HepG2 (cell line): ENCODE data around the gene NCKAP1. TPM values are rescaled to one million over a fixed set of nuclear protein-coding genes. Genes with fewer than 3 reads are reported as not detected.

ENCODE experiments used
- DPF2 ChIP-seq: sonication (generic); formaldehyde crosslinking; IDR thresholded peaks from 2 replicates; pipeline ENCODE4 v1.4.0; 2020; ENCODE audit warnings: mild to moderate bottlenecking, low read depth, missing genetic modification reagents, borderline replicate concordance
- FOXC1 ChIP-seq: sonication (generic); formaldehyde crosslinking; IDR thresholded peaks from 2 replicates; pipeline ENCODE4 v1.8.0; 2022; ENCODE audit warnings: mild to moderate bottlenecking, missing genetic modification reagents, borderline replicate concordance
- HDAC1 ChIP-seq: sonication (generic); formaldehyde crosslinking; IDR thresholded peaks from 2 replicates; pipeline ENCODE4 v1.5.1; 2020; ENCODE audit warnings: mild to moderate bottlenecking, missing genetic modification reagents
- KAT7 ChIP-seq: IDR thresholded peaks from 2 replicates; pipeline ENCODE4 v1.6.1; 2018; ENCODE audit warnings: borderline replicate concordance, missing compliant biosample characterization
- KMT2A ChIP-seq: sonication (generic); formaldehyde crosslinking; IDR thresholded peaks from 2 replicates; pipeline ENCODE4 v1.4.0; 2020; ENCODE audit warnings: missing genetic modification reagents
- NFE2L2 ChIP-seq: fragments of 150-350 bp; IDR thresholded peaks from 2 replicates; pipeline ENCODE4 v1.6.1; 2014; ENCODE audit warnings: low read length
- SETDB1 ChIP-seq: sonication (generic); formaldehyde crosslinking; IDR thresholded peaks from 2 replicates; pipeline ENCODE4 v1.5.1; 2020; ENCODE audit warnings: missing genetic modification reagents, mild to moderate bottlenecking, borderline replicate concordance
- TAF1 ChIP-seq: sonication (generic); formaldehyde crosslinking; IDR thresholded peaks from 2 replicates; pipeline ENCODE4 v1.4.0; 2020; ENCODE audit warnings: missing genetic modification reagents
- ZKSCAN1 ChIP-seq: fragments of 150-350 bp; IDR thresholded peaks from 2 replicates; pipeline ENCODE4 v1.6.1; 2014; ENCODE audit warnings: low read length
- ZNF138 ChIP-seq: sonication (generic); formaldehyde crosslinking; IDR thresholded peaks from 2 replicates; pipeline ENCODE4 v1.5.0; 2020; ENCODE audit warnings: mild to moderate bottlenecking, low read depth, missing genetic modification reagents
- ZNF24 ChIP-seq: fragments of 450-650 bp; IDR thresholded peaks from 2 replicates; pipeline ENCODE4 v1.6.1; 2017; ENCODE audit warnings: antibody characterized with exemption, mild to moderate bottlenecking
- ZNF501 ChIP-seq: sonication (generic); formaldehyde crosslinking; IDR thresholded peaks from 2 replicates; pipeline ENCODE4 v1.5.1; 2020; ENCODE audit warnings: mild to moderate bottlenecking, moderate library complexity, missing genetic modification reagents
- ZNF510 ChIP-seq: sonication (generic); formaldehyde crosslinking; IDR thresholded peaks from 2 replicates; pipeline ENCODE4 v1.4.0; 2020; ENCODE audit warnings: low read depth, mild to moderate bottlenecking, missing genetic modification reagents
- ZNF549 ChIP-seq: sonication (generic); formaldehyde crosslinking; IDR thresholded peaks from 2 replicates; pipeline ENCODE4 v1.5.0; 2020; ENCODE audit warnings: missing genetic modification reagents
- ZNF607 ChIP-seq: sonication (generic); formaldehyde crosslinking; IDR thresholded peaks from 2 replicates; pipeline ENCODE4 v1.5.1; 2020; ENCODE audit warnings: missing genetic modification reagents, mild to moderate bottlenecking, borderline replicate concordance
- ZNF768 ChIP-seq: sonication (generic); formaldehyde crosslinking; IDR thresholded peaks from 2 replicates; pipeline ENCODE4 v1.4.0; 2020; ENCODE audit warnings: missing genetic modification reagents
- ZSCAN31 ChIP-seq: sonication (generic); formaldehyde crosslinking; IDR thresholded peaks from 2 replicates; pipeline ENCODE4 v1.5.0; 2020; ENCODE audit warnings: low read depth, mild to moderate bottlenecking, missing genetic modification reagents
- polyA plus RNA-seq, 8 experiments: library from polyadenylated mRNA; depleted of rRNA in 3 of 8; stranded (reverse) in 7 of 8; unstranded in 1 of 8; fragments of >200 nt; fragmentation: Illumina TruSeq in 4 of 8; extraction: Trizol in 4 of 8; gene quantifications; 2 replicates each; pipeline versions ENCODE4 v1.2.1 to v1.2.3, GENCODE V29; 2011 to 2016; ENCODE audit warnings: low read depth in 4 of 8, missing spikeins in 1 of 8, mixed read lengths in 1 of 8; ENCODE audit not compliant: insufficient read depth in 1 of 8
- total RNA-seq, 5 experiments: library from RNA; depleted of rRNA; stranded (reverse); fragments of >200 nt; fragmentation: Illumina TruSeq; extraction: Trizol; gene quantifications; 2 replicates each; pipeline ENCODE4 v1.2.3, GENCODE V29; 2016; ENCODE audit warnings: low read depth in 1 of 5
- TF ChIP-seq, protein P1 (sequence below): conservative IDR thresholded peaks from 2 replicates; pipeline ENCODE4 v1.6.1; 2018; ENCODE audit warnings: missing genetic modification reagents
- TF ChIP-seq, protein P2 (sequence below): fragments of 450-650 bp; IDR thresholded peaks from 2 replicates; pipeline ENCODE4 v1.6.1; 2017
- TF ChIP-seq, protein P3 (sequence below): sonication (generic); formaldehyde crosslinking; IDR thresholded peaks from 2 replicates; pipeline ENCODE4 v1.9.0; 2022; ENCODE audit warnings: low read depth, missing genetic modification reagents
- TF ChIP-seq, protein P4 (sequence below): sonication (generic); formaldehyde crosslinking; IDR thresholded peaks from 2 replicates; pipeline ENCODE4 v1.5.1; 2020; ENCODE audit warnings: missing genetic modification reagents, mild to moderate bottlenecking, borderline replicate concordance
- TF ChIP-seq, protein P5 (sequence below): sonication (generic); formaldehyde crosslinking; IDR thresholded peaks from 2 replicates; pipeline ENCODE4 v1.4.0; 2020; ENCODE audit warnings: missing genetic modification reagents
- TF ChIP-seq, protein P6 (sequence below): sonication (generic); formaldehyde crosslinking; IDR thresholded peaks from 2 replicates; pipeline ENCODE4 v1.8.0; 2023; ENCODE audit warnings: mild to moderate bottlenecking, missing genetic modification reagents

Gene NCKAP1
- total and polyA plus RNA-seq, 2 of the 13 experiments (the other 11 are each of a cell fraction or from before 2014, with no cell fraction given): 72.1 to 96.3 TPM

DNA sequence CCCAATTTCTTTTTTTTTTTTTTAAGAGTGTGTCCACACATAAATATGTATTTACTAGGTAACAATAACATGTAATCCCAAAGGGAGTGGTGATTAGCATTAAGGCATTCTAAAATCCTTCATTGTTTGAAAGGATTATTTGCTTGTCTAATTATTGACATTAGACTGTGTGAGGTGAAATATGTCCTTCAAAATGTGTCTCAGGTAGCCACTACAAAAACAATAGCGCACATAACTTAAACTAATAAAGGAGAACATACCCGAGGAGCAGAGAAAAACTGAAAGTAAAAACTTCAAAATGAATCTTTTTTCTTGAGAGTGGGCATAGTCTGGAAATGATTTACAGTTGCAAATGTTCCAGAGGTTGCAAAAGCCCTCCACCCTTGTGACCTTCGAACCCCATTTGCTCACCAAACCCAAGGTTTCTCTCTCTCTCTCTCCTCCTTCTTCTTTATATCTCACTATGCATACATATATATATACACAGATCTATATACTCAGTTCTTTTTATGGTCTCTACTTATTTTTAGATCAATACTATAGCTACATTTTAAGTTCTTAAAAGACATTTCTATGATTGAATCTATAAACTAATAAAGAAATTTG lies 147.4 kb downstream of the NCKAP1 start (continued):
- TF ChIP-seq TAF1 (CRISPR knock-in tag) (no peak), ZNF768 (CRISPR knock-in tag) (no peak), ZNF501 (CRISPR knock-in tag) (no peak), DPF2 (0 out of 2 replicates have a peak, but pooled peaks have one; percentile 38), KMT2A (no peak), KAT7 (CRISPR knock-in tag) (no peak), ZKSCAN1 (no peak), FOXC1 (CRISPR knock-in tag) (no peak), ZNF24 (no peak), ZNF510 (CRISPR knock-in tag) (no peak), HDAC1 (no peak), SETDB1 (CRISPR knock-in tag) (no peak), NFE2L2 (no peak), ZNF138 (CRISPR knock-in tag) (no peak), ZNF607 (CRISPR knock-in tag) (no peak), ZSCAN31 (CRISPR knock-in tag) (no peak), ZNF549 (CRISPR knock-in tag) (no peak)
- TF ChIP-seq, protein P1, sequence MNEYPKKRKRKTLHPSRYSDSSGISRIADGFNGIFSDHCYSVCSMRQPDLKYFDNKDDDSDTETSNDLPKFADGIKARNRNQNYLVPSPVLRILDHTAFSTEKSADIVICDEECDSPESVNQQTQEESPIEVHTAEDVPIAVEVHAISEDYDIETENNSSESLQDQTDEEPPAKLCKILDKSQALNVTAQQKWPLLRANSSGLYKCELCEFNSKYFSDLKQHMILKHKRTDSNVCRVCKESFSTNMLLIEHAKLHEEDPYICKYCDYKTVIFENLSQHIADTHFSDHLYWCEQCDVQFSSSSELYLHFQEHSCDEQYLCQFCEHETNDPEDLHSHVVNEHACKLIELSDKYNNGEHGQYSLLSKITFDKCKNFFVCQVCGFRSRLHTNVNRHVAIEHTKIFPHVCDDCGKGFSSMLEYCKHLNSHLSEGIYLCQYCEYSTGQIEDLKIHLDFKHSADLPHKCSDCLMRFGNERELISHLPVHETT (CRISPR knock-in tag): no peak
- TF ChIP-seq, protein P2, sequence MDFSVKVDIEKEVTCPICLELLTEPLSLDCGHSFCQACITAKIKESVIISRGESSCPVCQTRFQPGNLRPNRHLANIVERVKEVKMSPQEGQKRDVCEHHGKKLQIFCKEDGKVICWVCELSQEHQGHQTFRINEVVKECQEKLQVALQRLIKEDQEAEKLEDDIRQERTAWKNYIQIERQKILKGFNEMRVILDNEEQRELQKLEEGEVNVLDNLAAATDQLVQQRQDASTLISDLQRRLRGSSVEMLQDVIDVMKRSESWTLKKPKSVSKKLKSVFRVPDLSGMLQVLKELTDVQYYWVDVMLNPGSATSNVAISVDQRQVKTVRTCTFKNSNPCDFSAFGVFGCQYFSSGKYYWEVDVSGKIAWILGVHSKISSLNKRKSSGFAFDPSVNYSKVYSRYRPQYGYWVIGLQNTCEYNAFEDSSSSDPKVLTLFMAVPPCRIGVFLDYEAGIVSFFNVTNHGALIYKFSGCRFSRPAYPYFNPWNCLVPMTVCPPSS: no peak
- TF ChIP-seq, protein P3, sequence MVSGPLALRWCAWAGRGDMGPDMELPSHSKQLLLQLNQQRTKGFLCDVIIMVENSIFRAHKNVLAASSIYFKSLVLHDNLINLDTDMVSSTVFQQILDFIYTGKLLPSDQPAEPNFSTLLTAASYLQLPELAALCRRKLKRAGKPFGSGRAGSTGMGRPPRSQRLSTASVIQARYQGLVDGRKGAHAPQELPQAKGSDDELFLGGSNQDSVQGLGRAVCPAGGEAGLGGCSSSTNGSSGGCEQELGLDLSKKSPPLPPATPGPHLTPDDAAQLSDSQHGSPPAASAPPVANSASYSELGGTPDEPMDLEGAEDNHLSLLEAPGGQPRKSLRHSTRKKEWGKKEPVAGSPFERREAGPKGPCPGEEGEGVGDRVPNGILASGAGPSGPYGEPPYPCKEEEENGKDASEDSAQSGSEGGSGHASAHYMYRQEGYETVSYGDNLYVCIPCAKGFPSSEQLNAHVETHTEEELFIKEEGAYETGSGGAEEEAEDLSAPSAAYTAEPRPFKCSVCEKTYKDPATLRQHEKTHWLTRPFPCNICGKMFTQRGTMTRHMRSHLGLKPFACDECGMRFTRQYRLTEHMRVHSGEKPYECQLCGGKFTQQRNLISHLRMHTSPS: no peak
- TF ChIP-seq, protein P4, sequence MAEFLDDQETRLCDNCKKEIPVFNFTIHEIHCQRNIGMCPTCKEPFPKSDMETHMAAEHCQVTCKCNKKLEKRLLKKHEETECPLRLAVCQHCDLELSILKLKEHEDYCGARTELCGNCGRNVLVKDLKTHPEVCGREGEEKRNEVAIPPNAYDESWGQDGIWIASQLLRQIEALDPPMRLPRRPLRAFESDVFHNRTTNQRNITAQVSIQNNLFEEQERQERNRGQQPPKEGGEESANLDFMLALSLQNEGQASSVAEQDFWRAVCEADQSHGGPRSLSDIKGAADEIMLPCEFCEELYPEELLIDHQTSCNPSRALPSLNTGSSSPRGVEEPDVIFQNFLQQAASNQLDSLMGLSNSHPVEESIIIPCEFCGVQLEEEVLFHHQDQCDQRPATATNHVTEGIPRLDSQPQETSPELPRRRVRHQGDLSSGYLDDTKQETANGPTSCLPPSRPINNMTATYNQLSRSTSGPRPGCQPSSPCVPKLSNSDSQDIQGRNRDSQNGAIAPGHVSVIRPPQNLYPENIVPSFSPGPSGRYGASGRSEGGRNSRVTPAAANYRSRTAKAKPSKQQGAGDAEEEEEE (CRISPR knock-in tag): no peak
- TF ChIP-seq, protein P5, sequence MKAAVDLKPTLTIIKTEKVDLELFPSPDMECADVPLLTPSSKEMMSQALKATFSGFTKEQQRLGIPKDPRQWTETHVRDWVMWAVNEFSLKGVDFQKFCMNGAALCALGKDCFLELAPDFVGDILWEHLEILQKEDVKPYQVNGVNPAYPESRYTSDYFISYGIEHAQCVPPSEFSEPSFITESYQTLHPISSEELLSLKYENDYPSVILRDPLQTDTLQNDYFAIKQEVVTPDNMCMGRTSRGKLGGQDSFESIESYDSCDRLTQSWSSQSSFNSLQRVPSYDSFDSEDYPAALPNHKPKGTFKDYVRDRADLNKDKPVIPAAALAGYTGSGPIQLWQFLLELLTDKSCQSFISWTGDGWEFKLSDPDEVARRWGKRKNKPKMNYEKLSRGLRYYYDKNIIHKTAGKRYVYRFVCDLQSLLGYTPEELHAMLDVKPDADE (CRISPR knock-in tag): no peak
- TF ChIP-seq, protein P6, sequence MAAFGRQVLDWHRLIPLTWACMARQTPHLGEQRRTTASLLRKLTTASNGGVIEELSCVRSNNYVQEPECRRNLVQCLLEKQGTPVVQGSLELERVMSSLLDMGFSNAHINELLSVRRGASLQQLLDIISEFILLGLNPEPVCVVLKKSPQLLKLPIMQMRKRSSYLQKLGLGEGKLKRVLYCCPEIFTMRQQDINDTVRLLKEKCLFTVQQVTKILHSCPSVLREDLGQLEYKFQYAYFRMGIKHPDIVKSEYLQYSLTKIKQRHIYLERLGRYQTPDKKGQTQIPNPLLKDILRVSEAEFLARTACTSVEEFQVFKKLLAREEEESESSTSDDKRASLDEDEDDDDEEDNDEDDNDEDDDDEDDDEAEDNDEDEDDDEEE (CRISPR knock-in tag): no peak
